HK-2 (cell line): Measurements from ENCODE around the gene INPP5A.
A peak's percentile ranks its signal among the peaks of the same experiment; 100 is the strongest.
"Not testable (repeated sequence)": the region's sequence is repeated elsewhere in the genome, so short reads cannot be mapped to it uniquely, and the experiment has no call there.

Experiments
- DNase-seq: peaks from one replicate; pipeline ENCODE4 v3.0.0-alpha.2; 2018; ENCODE audit not compliant: unreplicated experiment

INPP5A gene

GRCh38 chr10:132676193-132676891 is 138.8 kb downstream of the INPP5A start:
- DNase-seq, result no peak

- DNase-seq, result no peak
Measured at GRCh38 chr10:132677096-132677472, 139.5 kb downstream of the INPP5A start.

- no peak for DNase-seq
Measured at GRCh38 chr10:132677473-132678227, 140.1 kb downstream of the INPP5A start.

- no peak for DNase-seq
Measured at GRCh38 chr10:132678436-132679216, 141.0 kb downstream of the INPP5A start.

GRCh38 chr10:132679217-132679595 is 141.6 kb downstream of the INPP5A start:
- no peak for DNase-seq

GRCh38 chr10:132679640-132680039 is 142.1 kb downstream of the INPP5A start:
- no peak for DNase-seq

- not testable (repeated sequence) for DNase-seq
Measured at GRCh38 chr10:132680741-132681140, 143.2 kb downstream of the INPP5A start.

GRCh38 chr10:132681858-132682755 is 144.5 kb downstream of the INPP5A start:
- no peak for DNase-seq

- peak; percentile 27 for DNase-seq
Measured at GRCh38 chr10:132684164-132684891, 146.7 kb downstream of the INPP5A start.

- DNase-seq, result peak; percentile 57
Measured at GRCh38 chr10:132685101-132685891, 147.7 kb downstream of the INPP5A start.

- no peak for DNase-seq
Measured at GRCh38 chr10:132685921-132686680, 148.5 kb downstream of the INPP5A start.

GRCh38 chr10:132687181-132687892 is 149.8 kb downstream of the INPP5A start:
- no peak for DNase-seq

- DNase-seq, result no peak
Measured at GRCh38 chr10:132687893-132688579, 150.4 kb downstream of the INPP5A start.

- no peak for DNase-seq
Measured at GRCh38 chr10:132688580-132689420, 151.2 kb downstream of the INPP5A start.

GRCh38 chr10:132689721-132690360 is 152.3 kb downstream of the INPP5A start:
- DNase-seq, result no peak

GRCh38 chr10:132690401-132690800 is 152.8 kb downstream of the INPP5A start:
- DNase-seq, result no peak
